Measurements from ENCODE around the gene C20orf96.
"Not testable (repeated sequence)": the region's sequence is repeated elsewhere in the genome, so short reads cannot be mapped to it uniquely, and the experiment has no call there.

C20orf96 gene

DNA sequence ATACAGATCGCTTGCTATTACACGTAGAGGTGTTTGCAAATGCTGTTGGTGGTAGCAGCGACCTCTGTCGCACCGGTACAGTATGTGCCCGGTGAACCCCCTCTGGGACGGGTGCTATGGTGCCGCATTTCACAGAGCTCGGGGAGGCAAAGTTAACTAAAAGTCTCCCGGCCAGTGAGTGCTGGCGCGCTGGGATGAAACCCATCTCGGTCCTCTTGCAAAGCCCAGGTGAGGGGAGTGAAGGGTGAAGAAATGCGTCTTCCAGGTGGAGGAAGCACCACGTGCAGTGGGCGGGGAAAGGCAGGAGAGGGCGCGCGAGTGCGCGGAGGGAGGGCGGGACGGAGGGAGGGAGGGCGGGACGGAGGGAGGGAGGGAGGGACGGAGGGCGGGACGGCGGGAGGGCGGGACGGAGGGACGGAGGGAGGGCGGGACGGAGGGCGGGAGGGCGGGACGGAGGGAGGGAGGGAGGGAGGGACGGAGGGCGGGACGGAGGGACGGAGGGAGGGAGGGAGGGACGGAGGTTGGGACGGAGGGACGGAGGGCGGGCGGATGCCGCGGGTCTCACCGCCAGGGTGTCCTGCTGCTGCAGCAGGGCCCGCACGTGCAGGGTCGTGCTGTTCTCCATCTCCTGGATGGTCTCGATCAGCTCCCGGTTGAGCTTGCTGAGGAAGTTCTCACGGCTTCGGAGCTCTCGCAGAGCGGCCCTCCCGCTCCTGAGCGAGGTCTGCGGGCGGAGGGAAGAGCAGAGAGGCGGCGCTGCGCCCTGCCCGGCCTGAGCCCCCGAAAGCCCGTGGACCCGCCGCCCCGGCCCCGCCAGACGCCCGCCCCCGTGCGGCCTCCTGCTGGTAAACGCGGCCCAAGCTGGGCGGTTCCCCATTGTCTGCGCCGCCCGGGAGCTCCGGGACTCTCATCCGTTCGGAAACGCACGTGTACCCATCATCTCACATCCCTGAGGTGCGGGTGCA lies 11.7 kb downstream of the C20orf96 start:
- DNase-seq (ENCODE audit: low read depth in 2 of 2), result no peak

DNA sequence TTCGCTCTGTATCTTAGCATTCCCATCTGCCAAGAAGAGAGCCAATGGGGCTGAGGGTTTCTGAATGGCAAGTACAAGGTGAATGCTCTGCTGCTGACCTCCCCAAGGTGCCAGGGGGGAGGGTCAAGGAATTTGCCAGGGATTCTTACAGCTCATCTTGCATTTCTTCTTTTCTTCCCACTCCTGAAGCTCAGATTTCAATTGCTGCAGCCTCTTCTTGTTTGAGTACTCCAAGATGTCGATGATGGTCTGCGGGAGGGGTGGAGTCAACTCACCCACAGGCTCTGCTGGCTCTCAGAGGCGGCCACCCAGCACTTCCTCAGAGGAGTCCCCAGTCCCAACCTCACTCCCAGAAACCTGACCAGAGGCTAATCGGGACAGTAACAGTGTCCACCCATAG lies 12.4 kb downstream of the C20orf96 start:
- DNase-seq (ENCODE audit: low read depth in 2 of 2), result no peak

DNA sequence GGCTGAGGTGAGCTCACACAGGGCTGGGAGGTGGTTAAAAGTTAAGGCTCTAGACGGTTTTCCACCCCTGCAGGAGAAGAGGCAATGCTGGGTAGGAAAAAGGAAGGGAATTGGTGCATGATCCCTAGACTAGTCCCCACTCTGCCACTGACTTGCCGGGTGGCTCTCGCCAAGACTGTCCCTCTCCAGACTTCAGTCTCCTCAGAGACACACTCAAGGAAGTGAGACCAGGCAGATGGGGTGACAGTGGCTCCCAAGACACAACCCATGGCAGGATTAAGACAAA lies 13.1 kb downstream of the C20orf96 start:
- DNase-seq (ENCODE audit: low read depth in 2 of 2), result no peak

DNA sequence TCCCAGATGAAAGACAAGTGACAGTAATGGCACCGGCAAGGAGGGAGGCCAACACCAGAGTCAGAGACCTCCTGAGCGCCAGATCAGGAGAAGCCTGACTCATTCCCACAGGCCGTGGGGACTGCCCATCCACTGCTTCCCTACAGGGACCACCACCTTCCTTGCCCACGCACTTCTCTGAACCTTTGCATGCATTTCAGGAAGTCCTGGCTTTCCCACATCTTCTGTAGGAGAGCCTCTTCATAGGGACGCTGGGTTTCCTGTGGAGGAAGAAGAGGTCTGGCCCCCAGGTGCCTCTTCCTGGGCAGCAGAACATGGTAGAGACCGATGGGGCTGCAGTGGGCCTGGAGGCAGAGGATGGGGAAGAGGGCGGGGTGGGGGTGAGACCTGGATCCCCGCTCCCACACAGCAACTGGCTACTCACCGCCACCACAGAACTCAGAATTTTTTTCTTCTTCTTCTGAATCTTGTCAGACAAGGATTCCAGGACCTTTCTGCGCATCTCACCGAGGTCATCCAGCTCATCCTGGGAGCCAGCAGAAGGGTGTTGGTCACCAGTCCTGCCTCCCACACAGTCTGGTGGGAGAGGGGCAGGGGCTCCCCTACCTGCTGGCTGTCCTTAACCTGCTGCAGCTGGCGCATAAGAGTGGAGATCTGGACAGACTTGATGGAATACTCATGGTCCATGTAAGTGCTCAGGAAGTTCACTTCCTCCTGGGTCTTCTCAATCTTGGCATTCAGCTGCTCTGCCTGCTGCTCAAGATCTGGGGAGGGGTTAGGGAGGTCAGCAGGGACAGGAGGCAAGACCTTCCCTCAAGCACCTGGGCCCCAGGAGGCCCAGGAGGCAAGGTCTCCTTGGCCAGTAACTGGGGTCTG lies 13.7 kb downstream of the C20orf96 start:
- no peak for DNase-seq (ENCODE audit: low read depth in 2 of 2)

DNA sequence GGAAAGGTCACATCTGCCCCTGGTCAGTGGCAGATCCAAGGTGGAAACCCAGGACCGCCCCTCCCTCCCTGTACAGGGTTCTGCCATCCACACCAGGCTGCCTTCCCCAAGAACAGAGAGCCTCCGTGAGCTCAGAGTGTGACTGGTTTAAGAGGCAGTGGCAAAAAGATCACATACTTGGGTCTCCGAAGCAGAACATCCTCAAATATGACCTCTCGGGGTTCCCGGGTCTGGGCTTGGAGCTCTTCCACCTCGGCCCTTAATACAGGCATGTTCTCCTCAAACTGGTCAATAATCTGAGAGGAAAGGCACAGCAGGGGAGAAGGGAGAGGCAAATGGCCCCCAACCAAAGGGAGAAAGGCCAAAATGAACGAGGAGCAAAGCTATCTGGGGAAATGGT lies 14.8 kb downstream of the C20orf96 start:
- DNase-seq (ENCODE audit: low read depth in 2 of 2), result no peak

DNA sequence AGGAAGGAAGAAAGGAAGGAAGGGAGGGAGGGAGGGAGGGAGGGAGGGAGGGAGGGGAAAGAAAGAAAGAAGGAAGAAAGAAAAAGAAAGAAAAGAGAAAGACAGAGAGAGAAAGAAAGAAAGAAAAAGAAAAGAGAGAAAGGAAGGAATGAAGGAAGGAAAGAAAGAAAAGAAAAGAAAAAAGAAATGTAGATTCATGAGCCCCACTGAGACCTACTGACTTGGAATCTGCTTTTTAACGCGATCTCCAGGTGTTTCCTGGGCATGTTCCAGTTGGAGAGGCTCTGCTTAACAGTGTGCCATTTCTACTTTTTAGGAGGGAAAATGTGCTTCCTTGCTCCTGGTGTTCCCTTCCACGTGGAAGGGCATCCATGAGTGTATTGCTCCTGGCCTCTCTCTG lies 16.7 kb downstream of the C20orf96 start:
- DNase-seq (ENCODE audit: low read depth in 2 of 2), result no peak

DNA sequence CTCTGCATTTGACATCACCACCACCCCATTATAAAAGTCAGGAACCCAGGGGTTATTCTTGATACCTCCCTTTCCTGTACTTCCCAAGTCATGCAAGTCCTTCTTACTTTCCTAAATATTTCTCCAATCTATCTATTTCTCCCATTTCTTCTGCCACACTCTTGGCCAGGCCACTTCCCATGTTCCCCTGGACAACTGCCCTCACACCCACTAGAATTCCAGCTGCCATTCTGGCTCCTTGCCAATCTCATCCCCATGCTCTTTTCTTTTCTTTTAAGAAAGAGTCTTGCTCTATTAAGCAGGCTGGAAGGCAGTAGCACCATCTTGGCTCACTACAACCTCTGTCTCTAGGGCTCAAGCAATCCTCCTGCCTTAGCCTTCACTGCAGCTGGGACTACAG lies 17.8 kb downstream of the C20orf96 start:
- DNase-seq (ENCODE audit: low read depth in 2 of 2), result no peak

DNA sequence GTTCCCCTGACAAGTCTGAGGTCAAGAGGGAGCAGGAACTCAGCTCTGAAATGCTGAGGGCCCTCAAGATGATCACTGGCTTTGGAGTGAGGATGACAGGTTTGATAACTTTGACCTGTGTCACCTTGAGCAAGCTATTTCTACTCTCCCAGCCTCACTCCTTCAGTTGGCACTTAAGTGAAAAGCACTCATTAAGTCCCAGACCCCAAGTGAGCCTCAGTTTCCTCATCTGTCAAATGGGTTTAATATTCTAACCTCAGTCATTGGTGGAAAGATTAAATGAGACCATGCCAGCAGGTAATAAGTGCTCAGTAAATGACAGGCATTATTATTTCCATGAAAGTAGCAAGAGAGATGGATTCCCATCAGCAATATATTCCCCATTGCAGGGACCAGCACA lies 19.0 kb downstream of the C20orf96 start:
- no peak for DNase-seq (ENCODE audit: low read depth in 2 of 2)

DNA sequence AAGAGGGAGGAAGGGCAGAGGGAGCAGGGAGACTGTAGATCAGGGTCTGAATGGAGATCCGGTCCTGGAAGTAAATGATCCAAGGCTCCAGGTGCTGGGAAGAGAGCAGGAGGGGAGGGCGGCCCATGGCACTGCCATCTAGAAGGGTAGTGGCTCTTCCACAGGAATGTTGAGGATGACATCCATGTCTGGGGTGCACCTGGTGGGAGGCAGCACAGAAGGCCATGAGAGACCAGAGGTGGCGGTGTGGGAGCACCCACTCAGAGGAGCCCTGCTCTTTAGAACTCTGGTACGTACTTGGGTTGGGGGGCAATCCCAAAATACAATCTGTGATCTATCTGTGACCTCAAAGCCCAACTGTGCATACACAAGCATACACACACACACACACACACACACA lies 19.5 kb downstream of the C20orf96 start:
- no peak for DNase-seq (ENCODE audit: low read depth in 2 of 2)

DNA sequence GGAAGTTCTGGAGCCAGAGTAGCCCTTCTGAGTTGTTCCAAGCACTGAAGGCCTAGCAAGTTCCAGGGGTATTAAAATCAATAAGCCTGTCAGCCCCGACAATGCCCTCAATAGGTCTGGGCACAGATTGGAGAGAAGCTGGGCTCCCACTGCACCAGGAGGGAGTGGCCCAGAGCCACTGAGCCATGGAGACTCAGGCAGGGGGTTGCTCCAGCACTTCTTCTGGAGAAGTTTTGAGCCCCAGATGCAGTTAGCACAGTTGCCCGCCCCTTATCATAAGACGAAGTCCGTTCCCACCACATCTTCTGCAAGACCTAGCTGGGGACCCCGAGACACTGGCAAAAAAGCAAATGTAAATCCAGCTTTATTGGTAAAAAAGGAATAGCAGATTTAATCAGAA lies 20.0 kb downstream of the C20orf96 start:
- no peak for DNase-seq (ENCODE audit: low read depth in 2 of 2)

DNA sequence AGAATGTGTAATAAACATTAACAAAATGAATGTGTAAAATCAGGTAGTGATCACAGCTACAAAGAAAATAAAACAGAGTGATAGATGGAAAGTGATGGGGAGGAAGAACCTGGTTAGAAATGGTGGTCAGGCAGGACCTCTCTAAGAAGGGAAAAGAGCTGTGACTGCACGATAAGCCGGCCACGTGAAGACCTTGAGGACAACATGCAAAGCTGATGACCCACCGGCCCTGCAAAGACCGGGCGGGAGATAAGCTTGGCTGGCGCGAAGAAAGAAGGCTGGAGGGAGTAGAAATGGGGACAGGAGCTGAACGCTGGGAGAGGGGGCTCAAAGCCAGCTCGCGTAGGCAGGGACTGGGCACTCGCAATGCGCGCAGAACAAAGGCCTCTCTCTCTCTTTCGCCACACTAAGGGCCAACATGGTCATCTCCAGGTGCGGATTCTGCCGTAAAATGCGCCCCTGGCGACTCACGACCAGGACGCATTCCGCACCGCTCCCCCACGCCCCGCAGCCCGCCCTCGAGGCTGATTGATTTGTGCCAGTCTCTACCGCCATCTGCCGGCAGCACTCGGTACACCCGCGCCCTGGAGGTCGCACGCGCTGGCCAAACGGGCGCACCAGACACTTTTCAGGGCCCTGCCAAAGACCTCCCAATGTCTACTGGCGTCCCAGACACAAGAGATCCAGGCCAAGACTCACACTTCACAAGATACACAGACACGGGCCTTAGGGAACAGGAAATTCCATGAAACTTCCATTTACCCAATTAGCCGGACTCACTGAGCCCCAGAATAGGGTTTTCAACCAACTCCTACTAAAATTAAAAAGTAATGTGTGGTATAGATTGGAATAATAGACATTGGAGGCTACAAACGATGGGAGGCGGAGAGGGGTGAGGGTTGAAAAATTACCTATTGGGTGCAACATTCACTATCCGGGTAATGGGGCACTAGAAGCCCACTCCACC lies 23.7 kb downstream of the C20orf96 start:
- peak; percentile 73 to 87 for DNase-seq (ENCODE audit: low read depth in 2 of 2)

DNA sequence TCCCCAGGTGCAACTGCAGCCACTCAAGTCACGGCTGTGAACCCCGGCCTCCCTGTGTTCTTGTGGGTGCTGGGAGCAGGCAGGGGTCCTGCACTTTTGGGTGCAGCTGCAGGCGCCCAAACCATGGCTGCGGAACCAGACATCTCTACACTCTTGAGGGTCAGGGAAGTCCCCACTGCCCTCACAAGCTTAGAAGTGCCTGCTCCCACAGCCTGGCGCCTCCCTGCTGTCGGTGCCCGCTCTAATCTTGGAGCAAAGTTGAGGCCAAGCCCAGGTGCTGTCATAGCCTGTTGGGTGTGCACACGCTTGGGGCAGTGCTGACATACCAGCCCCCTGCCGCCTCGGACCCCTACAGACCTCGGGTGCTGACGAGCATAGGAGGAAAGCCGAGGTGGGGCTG lies 26.8 kb downstream of the C20orf96 start:
- DNase-seq (ENCODE audit: low read depth in 2 of 2), result no peak

DNA sequence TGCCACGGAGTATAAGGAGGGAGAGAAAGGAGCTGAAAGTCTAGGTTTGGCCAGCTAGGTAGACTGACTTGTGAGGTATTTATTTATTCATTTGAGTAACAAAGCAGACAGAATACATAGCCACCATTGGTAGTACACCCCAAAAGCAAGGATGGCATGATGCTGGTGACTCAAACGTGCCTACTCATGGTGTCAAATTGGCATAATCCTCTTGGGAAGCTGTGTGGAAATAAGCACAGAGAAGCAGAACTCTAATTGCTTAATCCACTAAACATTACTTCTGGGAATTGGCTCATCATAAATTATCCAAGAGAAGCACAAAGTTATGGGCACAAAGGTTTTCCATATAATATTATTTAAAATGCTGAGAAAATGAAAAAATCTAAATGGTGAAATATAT lies 30.6 kb downstream of the C20orf96 start:
- no peak for DNase-seq (ENCODE audit: low read depth in 2 of 2)

DNA sequence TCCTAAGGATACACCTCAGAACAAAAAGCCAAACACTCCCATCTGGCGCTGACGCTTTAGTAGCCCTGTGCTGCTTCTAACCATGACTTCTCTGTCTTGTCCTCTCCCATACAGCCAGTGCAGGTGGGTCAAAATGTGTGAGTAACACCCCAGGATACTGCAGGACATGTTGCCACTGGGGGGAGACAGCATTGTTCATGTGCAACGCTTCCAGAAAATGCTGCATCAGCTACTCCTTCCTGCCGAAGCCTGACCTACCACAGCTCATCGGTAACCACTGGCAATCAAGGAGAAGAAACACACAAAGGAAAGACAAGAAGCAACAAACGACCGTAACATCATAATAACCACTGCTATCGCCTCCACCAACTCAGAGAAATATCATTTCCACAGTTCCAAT lies 31.6 kb downstream of the C20orf96 start:
- no peak for DNase-seq (ENCODE audit: low read depth in 2 of 2)

DNA sequence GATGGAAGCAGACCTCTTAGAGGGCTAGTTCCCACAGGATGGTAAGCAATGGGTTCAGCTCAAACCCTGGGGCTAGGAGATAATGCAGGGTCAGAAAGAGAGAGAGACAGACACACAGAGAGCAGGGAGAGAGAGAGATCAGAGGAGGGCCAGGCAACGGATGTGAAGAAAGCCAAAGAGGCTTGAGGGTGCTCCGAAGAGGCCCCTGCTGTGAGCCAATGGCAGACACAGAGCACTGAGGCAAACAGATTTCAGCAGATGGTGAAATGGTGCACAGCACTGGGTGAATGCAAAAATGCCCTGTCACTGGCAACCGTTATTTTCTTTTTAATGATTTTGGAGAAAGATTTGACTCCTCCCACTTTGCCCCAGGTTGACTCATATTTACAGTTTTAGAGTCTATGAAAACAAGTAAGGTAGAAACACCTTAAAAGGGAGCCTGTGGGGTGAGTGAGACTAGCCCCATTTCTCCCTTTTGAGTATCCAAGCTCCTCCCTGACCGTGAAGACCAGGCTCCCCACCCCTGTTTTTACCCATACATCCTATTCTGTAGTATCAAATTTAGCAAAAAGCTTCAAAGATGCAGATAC lies 32.2 kb downstream of the C20orf96 start:
- DNase-seq (ENCODE audit: low read depth in 2 of 2), result no peak

DNA sequence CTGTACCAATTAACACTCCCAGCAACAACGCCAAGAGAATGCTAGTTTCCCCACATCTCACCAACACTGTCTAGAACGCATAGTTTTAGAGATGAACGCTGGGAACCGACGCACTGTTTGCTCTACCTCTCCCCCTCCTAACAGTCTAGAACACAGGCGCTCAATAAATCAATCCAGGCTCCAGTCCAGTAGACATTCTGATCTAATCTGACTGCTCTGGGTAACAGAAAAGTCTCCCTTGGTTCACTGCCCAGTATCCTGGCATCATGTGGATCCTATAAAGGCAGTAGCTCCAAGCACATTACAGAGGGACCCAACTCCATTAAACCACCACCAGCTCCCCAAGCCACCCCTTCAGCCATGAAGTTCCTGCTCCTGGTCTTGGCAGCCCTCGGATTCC lies 33.1 kb downstream of the C20orf96 start, which contains the start of gene DEFB132:
Gene DEFB132 (plus strand): TSS at position 306 of the 400 bp plus-strand sequence. CDS start 55 bp downstream, at position 361.
- DNase-seq (ENCODE audit: low read depth in 2 of 2), result no peak

DNA sequence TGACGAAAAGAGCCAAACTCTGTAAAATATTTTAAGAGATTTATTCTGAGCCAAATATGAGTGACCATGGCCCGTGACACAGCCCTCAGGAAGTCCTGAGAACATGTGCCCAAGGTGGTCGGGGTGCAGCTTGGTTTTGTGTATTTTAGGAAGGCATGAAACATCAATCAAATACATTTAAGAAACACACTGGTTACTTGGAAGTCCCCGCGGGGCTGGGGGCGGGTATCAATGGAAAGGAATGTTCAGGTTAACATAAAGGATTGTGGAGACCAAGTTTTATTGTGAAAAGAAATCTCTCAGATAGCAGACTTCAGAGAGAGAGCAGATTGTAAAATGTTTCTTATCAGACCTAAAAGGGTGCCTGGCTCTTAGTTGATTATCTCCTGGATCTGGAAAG lies 37.1 kb downstream of the C20orf96 start:
- not testable (repeated sequence) for DNase-seq (ENCODE audit: low read depth in 2 of 2)

DNA sequence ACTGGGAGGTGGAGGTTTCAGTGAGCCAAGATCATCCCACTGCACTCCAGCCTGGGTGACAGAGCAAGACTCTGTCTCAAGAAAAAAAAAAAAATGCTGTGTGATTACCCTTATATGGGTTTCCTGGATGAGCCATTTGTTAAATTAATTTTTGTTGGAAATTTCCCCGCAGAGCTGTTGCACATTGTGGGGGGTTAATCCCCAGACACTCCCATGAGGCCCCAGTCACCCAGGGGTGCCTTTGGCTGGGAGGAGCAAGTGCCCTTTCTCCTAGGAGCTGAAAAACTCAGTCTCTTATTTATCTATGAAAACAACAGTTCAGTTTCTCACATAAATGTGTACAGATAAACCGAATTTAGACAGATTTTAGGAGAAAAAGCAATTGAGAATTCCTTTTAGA lies 37.7 kb downstream of the C20orf96 start:
- DNase-seq (ENCODE audit: low read depth in 2 of 2), result no peak

DNA sequence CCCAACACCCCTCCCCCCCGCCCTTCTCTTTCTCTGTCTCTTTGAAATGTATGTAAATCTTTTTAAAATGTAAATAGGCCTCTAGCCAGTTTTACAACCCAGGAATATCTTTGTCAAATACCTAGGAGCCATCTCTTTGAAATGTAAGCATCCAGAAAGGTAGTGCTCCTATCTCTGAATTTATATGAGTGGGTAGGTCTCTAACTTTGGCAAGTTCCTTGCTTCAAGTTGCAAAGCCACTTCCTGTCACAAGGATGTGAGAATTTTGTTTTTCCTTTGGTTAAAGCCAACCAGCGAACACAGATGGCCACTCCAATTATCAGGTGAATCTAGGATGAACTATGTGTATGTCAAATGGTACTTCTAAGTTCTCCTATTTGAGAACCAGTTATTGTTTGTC lies 39.2 kb downstream of the C20orf96 start:
- no peak for DNase-seq (ENCODE audit: low read depth in 2 of 2)

DNA sequence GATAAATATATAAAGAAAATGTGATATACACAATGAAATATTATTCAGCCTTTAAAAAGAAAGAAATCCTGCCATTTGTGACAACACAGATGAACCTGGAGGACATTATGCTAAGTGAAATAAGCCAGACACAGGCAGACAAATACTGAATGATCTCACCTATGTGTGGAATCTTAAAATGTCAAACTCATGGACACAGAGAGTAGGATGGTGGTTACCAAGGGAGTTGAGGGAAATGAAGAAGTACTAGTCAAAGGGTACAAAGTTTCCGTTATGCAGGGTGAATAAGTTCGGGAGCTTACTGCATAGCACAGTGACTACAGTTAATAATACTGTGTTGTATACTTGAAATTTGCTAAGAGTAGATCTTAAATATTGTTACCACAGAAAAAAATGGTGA lies 47.6 kb downstream of the C20orf96 start:
- no peak for DNase-seq (ENCODE audit: low read depth in 2 of 2)

DNA sequence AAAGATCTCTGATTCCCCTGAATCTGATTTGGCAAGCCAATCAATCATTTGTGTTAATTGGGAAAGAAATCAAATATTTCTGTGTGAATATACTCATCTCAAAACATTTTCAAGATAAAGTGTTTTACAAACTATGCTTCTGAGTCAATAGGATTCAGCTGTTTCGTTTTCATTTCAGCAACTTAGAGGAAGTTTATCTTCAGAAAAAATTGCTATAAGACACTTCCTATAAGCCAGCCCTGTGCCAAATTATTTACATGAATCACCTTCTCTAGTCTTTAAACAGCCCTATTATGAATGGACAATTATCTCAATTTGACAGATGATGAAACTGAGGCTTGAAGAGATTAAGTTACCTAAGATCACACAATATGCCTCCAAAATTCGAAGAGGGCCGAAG lies 52.6 kb downstream of the C20orf96 start:
- DNase-seq (ENCODE audit: low read depth in 2 of 2), result no peak
